Stimulated activated CD4-positive, alpha-beta T cell treated with anti-CD3 and anti-CD28 coated beads, Interleukin-2, amount 100 ng/mL, for 24 hours (primary cell): ENCODE data around the gene HOXC13.

Experiments used
- DNase-seq, 2 donors: peaks; one replicate each; pipeline ENCODE4 v3.0.0-alpha.2; 2020

Gene HOXC13

DNA sequence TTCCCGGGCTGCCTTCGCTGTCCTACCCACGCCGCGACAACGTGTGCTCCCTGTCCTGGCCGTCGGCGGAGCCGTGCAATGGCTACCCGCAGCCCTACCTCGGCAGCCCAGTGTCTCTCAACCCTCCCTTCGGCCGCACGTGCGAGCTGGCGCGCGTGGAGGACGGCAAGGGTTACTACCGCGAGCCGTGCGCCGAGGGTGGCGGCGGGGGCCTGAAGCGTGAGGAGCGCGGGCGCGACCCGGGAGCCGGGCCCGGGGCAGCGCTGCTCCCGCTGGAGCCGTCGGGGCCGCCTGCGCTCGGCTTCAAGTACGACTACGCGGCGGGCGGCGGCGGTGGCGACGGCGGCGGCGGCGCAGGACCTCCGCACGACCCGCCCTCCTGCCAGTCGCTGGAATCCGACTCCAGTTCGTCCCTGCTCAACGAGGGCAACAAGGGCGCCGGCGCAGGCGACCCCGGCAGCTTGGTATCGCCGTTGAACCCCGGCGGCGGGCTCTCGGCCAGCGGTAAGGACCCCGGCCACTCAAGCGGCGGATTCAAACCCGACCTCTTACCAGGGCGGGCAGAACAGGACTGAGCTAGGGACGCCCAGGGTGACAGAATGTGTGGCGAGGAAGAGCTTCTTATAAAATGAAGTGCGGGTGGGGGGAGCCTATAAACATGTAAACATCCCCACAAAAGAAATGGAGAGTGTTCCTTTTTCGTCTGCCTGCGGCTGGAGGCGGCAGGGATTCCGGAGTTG, 16.6 kb downstream of the HOXC13 start:
- no peak for DNase-seq

DNA sequence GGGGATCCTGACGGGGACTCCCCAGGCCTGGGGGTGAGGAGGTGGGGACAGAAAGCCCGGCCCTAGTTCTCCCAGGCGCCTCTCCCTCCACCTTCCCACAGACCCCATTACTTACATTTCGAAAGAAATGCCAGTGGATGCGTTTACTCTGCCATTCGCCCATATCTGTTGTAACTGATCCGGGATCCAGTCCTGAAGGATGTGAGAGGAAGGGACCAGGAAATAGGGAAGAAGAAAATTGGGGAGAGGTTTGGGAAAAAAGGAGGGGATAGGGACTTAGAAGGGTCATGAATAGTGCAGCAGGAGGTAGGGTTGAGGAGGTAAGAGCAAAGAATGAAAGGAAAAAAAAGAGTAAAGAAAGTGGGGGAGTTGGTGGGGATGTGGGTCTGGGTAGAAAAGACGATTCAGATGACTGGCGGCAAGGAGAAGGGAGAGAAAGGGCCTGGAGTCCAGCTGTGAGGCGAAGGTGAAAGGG, 17.2 kb downstream of the HOXC13 start:
- no peak for DNase-seq

DNA sequence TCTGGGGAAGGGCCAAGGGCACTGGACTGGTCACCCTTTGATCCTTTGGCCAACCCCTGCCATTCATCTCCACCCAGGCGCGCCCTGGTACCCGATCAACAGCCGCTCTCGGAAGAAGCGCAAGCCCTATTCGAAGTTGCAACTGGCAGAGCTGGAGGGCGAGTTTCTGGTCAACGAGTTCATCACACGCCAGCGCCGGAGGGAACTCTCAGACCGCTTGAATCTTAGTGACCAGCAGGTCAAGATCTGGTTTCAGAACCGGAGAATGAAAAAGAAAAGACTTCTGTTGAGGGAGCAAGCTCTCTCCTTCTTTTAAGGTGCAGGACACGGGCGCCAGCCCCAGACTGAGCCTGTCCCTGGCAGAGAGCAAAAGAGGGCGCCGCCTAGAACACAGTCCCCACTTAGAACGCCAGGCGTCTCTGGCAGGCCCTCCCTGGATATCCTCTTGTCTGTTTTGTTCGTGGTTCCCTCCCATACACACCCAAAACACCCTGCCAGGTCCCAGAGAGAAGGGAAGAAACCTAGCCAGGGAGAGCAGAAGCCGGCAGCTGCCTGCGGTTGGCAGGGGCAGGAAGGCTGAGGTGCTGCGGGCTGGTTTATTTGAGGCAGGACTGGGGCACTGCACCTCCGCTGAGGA, 17.7 kb downstream of the HOXC13 start:
- DNase-seq, result no peak

DNA sequence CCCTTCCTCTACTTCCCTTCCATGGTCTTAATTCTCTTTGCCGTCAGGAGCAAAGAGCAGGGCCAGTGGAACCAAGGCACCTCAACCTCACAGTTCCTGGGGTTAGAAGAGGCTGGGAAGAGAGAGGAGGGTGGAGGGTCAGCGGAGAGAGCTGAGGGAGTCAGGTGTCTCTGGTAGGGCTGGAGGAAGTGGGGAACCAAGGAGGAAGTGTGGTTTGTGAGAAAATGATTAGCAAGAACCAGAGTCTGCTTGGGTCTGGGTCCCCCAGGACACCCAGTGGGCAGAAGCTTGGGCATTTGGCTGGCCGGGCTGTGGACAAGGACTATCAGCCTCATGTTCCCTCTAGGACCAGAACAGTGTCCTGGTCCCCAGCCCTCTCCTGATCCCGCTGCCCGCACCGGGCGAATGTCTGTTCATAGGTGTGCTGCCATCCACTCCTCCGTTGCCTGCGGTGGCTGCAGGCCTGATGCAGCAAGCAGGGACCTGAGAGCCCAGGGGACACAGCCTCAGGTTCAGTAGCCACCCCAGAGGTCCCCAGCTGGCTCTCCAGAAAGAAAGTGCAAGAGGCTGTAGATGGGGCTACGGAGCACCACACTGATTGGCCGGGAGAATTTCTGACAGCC, 18.4 kb downstream of the HOXC13 start:
- no peak for DNase-seq

DNA sequence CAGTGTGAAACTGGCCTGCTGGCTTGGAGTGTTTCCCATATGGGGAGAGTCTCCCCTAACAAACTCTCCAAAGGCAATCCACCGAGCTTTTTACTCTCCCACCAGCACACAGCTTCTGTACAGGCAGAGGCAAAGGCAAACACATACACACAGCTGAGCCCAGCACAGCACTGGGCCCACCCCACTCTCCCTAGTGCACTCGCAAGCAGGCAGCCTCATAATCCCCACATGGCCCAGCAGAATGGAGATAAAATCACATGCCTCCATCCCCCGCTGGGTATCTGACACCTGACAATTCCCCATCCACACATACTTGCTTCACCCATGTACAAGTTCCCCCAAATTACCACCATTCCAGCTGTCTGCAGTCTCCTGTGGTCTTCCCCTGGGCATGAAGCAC, 19.5 kb downstream of the HOXC13 start:
- DNase-seq, result no peak

DNA sequence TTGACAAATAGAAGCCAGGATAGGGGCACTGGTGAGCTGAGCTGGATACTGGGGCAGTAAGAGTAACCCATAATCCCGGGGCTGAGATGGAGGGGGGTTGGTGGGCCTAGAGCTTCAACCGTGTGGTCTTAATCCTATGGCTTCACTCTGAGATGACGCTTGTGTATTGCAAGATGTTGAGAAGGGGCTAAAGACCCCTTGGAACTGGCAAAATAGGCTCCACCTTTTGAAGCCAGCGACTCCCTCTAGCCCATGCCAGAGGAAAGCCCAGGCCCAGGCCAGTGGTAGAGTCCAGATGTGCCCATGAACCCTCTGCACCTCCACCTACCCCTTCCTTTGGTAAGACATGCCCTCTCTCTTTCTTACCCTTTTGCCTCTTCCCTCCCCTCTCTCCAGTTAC, 20.7 kb downstream of the HOXC13 start:
- no peak for DNase-seq

DNA sequence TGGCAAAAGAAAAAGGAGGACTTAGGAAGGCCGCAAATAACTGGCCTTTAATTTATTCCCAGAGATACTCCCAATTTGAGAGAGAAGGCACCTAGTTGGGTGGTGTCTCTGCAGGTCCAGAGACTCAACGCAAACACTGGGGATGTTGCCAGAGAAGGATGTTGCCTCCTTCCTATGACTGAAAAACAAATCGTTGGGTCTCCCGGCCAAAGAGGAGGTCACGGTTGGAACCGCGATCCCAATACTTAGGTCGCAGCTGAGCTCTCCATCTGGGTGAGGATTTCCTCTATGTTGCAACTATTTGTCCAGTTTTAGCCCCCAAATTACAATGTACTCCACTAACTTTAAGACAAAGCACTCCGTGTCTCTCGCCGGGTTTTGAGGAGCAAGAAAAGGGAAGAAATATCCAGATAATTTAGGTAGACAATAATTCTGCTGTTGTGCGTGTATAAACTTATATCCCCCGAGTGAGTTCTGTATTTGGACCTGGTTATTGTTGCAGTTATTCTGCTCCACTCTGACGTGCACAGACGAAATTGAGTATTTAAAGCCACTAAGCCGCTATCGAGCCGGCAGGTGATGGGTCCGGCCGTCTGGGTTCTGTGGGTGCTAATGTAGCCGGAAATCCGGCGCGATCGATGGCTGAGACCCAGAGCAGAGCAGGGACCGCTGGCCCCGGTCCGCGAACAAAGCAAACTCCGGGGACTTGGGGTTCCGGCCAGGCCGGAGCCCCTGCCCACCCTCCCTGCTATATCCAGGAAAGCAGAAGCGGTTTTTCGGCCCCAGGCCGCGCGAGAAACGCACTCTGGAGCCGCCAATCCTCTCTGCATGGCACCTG, 21.8 kb downstream of the HOXC13 start:
- DNase-seq, result no peak

DNA sequence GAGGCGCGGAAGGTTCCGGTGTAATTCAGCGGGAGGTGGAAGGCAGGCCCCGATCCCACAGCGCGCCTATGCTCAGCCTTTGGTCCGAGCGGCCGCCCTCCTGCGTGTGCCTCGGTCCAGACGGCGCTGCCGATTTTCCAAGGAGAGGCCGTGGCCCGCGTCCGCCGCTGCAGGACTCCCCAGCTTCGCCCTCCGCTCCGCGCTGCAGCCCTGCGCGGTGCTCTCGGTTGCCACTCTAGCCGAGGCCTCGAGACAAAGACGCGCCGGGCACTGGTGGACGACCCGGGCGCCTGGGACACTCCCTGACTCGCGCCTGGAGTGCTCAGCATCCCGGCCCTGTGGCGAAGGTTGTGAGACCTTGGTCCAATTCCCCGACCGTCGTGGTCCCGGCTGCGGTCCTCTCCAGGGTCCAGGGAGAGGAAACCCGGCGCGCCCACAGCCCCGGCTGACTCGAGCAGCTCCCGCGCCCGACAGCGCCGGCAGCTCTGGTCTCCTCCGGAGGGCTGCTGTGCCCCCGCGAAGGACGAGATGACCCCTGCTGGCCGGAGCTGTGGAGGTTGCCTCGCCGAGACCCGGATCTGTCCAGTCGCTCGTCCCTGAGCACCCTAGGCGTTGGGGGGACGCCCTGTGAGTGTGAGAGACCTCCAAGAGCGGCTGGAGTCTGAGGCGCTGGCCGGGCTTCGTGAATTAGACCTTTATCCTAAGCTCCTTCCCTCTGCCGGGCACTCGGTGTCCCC, 22.6 kb downstream of the HOXC13 start:
- no peak for DNase-seq

DNA sequence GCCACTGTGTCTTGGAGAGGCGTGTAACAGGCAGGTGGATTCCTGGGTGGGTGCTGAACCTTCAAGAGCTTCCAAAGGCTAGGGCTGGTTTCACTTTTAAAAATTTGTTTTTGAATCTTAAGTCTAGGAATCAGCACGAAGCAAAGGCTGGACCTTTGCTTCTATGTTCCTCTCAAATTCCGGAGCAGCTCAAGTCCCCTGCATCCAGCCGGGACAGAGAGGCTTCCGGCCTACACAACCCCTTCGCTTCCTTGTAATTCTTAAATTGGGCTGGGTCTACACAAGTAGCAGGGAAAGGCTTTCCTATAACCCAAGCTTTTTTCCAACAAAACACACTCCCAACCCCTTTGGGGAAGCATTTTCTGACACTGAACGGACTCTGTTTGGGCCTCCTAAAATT, 24.4 kb downstream of the HOXC13 start:
- no peak for DNase-seq

DNA sequence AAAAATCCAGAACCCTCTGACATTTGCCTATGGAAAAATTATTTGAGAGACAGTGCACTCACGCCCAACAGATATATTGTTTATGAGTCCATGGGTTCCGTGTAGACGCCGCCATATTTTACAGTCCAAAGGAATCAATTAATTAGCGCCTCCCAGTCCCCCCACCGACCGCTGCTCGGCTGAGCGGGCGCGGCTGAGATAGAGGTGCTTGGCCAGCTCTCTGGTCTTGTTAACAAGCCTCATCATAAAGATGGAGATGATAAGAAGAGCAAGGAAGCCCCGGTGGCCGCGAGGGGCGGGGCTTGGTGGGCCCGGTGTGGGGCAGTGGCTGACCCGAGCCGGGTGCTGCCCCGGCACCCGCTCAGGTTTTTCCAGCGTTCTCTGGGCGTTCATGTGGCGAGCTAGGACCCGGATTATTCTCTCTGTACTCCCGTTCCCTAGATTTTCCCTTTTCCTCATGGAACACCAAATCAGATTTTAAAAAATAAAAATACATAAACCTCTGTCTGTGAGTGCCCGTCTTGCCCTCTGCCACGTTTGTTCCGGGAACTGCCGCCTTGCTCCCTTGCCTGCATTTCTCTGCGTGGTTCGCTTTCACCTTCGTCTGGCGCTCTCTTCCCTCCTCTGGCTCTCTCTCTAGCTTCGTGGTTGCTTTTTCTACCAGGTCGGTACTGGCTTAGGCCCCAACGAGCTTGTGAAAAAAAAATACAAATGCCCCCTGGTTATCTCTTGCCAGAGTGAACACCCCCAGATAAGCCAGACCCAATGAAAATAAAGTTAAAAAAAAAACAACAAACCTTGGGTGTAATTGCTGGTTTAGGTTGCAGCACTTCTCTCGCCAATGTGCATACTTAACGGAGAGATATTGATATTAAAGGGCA, 25.0 kb downstream of the HOXC13 start:
- DNase-seq, result no peak

DNA sequence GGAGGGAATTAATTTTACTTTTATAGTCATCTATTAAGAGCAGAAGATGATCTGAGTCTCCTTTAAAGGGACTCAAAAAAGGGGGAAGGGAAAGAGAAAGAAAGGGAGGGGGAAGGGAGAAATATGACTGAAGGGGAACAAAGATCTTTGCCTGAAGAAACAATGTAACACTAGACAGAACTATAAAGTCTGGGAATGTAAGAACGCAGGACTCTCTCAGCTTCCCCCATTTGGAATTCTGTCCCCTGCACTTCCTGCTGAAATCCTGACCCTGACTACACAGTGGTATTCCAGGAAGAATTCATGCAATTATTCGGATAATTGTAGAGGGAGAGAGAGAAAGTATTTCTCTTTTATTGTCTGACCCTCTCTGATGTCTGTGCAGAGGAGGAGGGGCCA, 25.7 kb downstream of the HOXC13 start:
- no peak for DNase-seq

DNA sequence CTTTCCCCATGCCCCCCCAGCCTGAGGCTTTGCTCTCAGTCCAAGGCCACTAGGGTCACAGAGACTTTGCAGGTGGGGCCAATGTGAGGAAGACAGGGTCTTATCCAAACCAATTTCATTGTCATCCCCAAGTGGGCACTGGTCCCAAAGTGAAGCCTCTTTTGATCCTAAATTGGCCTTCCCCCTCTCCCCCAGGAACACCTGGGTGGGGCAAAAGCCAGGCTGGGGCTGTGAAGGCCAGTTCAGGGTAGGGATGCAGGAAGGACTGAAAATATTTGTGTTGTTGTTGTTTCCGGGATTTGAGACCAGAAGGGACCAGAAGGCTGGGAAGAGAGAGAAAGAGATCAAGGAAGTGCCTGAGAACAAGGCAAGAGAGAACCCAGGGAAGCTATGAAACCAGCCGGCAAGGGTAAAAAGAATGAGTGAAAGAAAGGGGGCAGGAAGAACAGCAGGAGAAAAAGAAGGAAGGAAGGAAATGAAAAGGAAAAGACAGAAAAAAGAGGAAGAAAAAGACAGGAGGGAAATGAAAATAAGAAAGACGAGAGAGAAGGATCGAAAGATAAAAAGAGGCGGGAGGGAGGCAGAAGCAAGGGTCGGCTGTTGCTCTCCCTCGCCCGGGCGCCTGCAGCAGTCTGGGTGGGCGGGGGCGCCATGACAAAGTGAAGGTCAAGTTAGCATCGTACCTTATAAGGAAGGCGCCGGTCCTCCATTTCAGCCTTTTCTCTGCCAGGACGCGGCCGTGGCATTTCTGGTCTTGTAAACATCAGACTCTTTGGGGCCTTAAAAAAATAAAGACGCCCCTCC, 26.9 kb downstream of the HOXC13 start:
- DNase-seq, result no peak

DNA sequence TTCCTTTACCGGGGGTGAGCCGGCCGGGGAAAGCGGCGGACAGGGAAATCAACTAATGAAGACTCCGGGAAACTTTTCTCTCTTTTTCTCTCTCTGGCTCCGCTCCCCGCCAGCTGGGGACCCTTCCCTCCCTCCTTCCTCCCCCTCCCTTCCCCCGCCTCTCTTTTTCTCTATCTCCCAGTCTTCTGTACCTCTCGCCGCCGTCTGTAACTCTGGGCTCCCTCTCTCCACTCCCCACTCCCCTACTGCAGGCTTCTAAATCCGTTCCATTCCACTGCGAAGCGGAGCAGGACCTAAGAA, 27.4 kb downstream of the HOXC13 start:
- no peak for DNase-seq

DNA sequence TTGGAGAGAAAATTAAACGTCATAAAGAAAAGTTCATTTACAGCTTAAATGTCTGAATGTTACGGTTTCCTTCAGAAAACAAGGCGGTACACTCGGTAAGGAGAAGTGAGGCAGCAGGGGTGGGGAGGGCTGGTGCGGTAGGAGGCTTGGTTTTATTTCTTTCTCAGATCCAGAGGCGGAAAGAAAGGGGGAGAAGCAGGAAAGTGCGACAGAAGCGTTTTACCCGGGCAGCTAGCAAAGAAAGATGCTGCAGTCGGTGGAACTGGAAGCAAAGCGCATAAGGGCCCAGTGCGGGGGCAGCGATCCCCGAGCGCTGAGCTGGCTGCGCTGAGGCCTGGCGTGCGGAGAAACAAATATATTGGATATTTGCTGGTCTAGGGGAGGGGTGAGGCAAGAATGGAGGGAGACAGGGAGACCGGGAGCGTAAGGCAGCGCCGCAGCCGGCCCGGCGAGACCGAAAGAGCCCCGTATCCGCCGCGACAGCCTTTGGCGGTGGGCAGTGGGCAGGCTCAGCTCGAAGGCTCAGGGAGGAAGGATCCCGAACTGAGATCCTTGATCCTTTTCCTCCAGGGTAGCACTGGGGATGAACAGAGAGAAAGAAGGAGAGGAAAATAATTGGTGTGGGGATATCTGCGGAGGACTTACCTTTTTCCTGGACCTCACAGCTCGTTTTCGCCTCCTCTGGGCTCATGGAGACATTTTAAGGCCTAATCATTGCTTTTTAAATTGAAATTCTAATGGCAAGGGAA, 27.9 kb downstream of the HOXC13 start:
- no peak for DNase-seq

DNA sequence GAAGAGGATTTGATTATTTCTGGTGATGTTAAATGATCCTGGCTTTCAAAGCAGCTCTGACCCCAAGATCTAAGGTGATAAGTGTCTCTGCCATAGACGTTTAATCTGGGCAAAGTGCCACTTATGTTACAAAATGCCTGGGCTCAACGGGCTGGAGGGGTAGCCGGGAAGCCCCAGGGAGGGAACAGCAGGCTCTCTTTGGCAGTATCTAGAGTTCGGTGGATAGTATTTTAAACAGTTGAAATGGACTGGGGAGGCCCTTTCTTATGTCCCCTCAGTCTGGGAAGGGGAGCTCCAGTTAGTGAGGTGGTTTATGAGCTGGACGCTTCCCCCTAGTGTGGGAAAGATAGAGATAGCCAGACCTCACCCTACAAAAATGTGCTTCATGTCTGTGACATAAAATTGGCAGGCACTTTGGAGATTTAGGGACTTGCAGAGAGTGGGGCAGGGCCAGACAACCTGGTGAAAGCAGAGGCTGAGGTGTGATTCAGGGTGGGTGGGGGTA, 28.8 kb downstream of the HOXC13 start:
- DNase-seq, result no peak

DNA sequence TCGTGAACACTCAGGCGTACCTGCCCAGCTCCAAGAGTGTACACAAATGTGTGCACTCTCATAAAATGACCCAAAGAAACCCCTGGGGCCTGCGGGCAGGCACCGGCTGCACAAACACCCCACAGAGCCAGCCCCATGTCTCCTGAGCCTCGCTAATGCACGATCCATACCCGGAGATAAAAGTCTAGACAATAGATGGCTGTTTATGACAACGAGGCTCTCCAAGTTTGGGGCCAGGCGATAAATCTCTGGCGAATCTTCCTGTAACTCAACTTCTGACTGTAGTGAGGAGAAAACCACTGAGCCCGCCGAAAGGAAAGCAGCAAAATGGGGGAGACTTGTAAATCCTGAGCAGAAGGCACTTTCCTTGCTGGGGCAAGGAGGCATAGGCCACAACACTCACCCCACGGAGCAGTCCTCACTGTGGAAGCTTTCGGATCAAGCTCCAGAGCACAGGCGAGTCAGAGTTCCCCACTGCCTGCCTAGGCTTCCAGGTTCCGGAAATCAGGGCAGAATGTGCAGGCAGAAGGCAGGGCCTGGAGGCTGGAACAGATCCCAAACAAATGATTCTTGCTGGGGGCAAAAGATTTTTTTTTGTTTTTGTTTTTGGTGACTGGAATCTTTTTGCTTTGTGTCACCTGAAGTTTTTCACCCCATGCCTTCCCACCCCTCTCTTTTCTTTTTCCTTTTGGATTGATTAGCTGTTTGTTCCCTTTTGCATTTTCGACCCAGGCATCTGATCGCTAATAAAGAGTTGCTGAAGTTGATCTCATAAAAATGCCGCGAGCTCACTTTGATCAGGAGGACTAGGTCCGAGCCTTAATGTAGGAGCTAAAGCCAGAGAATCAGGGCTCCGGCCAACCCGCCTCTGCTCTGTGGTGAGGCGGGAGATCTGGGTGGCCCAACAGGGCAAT, 29.8 kb downstream of the HOXC13 start:
- no peak for DNase-seq

DNA sequence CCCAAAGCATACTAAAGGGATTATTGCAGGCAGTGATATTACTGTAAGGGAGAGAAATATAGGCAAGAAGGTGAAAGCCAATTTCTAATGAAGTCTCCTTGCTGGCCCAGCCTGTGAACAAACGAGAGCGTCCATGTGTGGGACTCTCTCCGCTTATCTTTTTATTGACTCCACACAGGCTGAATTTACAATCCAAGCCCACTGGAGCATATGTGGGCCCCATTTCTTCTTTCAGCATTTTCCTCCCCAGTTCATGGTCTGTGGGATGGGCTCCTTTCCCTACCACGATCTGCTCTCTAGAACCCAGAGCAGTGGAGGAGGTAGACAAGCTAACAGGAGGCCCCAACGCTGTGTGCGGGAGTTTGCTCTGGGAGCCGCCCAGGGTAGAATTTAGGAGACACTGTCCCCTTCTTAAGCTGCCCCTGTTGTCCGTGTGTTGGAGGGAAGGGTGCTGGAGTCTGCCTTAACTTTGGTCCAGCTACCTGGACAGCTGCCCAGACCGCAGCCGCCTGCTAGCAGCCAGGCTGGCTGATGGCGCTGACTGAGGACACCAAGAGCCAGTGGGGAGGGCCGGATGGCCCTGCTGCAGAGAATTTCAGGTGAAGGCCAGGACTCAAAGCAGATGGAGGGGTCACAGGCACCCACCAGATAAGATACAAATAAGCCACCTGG, 31.1 kb downstream of the HOXC13 start:
- DNase-seq, result no peak

DNA sequence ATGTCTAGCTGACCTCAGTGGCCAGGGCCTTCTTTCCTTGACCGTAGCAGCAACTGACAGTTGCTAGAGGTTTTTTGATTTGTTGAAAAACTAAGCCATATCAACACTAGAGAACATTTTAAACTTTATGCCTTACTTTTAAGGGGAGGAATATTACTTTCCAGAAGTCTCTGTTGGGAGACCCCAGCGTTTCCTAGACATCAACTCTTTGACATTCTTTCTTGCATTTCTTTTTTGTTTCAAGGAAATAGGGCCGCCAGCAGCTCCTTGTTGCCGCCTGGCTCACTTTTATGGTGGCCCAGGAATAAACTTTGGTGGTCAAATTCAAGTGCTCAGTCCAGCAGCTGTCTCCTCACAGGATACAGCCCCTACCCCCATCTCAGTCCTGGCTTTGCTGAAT, 31.8 kb downstream of the HOXC13 start:
- no peak for DNase-seq
